Stimulated activated CD4-positive, alpha-beta T cell treated with anti-CD3 and anti-CD28 coated beads, Interleukin-2, amount 100 ng/mL, for 4 hours (primary cell): Measurements from ENCODE around the gene HIPK3.
"Not testable (repeated sequence)": the region's sequence is repeated elsewhere in the genome, so short reads cannot be mapped to it uniquely, and the experiment has no call there.

Source experiments
- DNase-seq: peaks from one replicate; pipeline ENCODE4 v3.0.0-alpha.2; 2020; ENCODE audit warnings: low read depth

HIPK3 gene

GRCh38 chr11:33259869-33260268 lies 2.7 kb downstream of the HIPK3 start:
- DNase-seq, result no peak

DNA sequence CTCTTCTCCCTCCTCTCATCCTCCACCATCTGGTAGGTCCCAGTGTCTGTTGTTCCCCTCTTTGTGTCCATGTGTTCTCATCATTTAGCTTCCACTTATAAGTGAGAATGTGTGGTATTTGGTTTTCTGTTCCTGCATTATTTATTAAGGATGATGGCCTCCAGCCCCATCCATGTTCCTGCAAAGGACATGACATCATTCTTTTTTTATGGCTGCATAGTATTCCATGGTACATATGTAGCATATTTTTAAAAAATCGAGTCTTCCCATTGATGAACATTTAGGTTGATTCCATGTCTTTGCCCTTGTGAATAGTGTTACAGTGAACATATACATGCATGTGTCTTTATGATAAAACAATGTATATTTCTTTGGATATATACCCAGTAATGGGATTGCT lies 4.2 kb downstream of the HIPK3 start:
- not testable (repeated sequence) for DNase-seq

DNA sequence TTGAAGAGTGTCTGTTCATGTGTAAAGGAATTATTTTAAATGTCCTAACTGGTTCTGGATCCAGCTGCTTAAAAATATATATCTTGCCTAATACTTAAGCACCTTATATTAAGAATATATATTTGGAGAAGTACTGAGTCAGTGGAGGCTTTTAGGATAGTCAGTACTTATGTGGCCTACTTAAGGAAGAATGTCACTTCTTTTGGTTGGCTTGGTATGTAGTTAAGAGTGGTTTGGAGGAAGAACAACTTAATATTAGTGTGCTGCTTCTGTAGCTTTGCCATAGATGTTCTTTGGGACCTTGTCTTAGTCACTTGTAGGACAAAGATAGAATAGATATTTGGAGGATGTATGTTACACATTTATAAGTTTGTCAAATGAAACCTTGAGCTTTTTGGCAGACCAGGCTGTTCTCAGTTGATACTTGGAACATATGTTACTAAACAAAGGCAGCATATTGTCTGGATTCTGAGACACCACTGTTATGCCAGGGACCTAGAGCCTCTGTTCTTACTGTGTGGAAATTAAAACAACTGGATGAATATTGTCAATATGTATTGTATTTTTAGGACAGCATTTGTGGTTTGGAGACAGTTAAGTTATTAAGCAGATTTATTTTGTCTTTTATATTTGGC lies 4.9 kb downstream of the HIPK3 start:
- no peak for DNase-seq

GRCh38 chr11:33263549-33263948 lies 6.4 kb downstream of the HIPK3 start:
- no peak for DNase-seq

GRCh38 chr11:33264926-33265325 lies 7.7 kb downstream of the HIPK3 start:
- no peak for DNase-seq

DNA sequence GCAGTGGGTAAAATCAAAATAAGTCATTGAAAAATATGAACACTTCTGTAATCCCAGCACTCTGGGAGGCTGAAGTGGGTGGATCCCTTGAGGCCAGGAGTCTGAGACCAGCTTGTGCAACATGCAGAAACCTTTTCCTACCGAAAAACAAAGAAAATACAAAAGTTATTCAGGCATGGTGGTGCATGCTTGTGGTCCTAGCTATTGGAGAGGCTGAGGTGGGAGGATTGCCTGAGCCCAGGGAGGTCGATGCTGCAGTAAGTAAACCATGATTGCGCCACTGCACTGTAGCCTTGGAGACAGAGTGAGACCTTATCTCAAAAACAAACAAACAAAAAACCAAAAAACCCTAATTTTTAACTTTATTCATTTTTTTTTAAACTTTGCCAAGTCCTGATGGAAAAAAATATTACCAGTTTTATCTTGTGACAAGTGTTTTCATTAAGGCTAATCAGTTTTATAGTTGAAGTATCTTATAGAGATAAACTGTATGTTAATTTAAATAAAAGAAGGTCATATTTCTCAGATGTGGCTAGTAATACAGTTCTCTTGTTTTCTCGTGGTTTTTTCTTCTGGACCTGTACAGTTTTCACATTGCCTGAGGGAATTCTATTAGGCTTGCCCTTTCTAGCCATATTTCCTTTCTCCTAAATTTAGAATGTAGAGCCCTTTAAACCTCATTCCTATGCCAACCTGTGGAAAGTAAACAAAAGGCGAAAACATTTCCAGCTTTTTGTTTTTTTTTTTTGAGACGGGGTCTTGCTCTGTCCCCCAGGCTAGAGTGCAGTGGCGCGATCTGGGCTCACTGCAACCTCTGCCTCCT lies 9.4 kb downstream of the HIPK3 start:
- DNase-seq, result no peak

DNA sequence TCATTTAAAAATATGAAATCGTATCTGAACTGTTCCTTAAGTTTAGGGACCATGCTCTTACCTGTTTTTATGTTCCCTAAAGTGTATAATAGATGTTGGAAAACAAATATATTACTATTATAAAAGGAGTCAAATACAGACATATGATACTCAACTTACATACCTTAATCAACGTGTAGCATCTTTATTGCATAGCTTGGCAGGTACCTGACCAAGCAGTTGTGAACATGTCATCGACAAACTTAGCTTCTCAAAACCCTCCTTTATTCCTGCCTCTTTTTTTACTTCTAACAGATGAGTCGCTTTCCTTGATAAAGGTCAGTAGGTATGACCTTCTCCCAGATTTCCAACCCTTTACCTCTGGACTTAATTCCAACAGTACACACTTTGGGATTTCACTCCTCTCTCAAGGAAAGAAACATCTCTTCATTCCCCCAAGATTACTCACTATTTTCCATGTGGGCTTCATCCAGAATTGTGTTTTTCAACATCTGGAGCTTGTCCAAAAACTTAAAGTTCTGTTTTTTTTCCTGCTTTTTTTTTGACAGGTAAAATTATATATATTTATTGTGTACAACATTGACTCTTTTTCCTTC lies 11.9 kb downstream of the HIPK3 start:
- DNase-seq, result no peak

GRCh38 chr11:33269822-33270221 lies 12.6 kb downstream of the HIPK3 start:
- DNase-seq, result no peak

DNA sequence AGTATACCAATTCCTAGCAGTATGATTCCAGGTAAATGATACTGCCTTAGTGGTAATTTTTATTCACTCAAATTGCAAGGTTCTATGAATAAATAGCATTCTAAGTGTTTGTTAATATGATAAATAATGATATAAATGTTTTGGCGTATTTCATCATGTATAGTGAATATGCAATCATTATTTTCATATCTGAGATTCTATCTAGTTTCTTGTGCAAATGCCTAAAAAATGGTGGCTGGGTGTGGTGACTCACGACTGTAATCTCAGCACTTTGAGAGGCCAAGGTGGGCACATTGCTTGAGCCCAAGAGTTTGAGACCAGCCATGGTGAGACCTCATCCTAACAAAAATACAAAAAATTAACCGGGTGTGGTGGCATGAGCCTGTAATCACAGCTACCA lies 13.9 kb downstream of the HIPK3 start:
- DNase-seq, result no peak

DNA sequence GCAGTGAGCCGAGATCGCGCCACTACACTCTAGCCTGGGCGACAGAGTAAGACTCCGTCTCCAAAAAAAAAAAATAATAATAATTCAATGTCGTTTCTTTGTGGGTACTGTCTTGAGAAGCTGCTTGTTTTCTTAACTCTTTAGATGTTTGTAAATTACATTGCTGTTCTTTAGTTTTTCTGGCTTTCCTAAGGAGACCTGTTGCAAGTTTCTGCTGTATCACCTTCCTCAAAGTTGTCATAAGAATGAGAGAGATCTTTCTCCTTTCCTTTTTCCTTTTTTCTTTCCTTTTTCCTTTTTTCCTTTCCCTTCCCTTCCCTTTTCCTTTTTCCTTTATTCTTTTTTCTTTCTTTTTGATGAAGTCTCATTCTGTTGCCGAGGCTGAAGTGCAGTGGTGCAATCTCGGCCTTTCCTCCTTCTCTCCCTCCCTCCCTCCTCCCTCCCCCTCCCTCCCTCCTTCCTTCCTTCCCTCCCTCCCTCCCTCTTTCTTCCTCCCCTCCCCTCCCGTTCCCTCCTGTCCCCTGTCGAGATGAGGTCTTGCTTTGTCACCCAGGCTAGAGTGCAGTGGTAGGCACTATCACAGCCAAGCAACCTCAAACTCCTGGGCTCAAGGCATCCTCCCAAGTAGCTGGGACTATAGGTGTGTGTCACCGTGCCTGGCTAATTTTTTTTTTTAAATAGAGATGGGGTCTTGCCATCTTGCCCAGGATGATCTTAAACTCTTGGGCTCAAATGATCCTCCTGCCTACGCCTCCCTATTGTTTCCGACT lies 15.3 kb downstream of the HIPK3 start:
- DNase-seq, result no peak

- DNase-seq, result no peak
Measured at GRCh38 chr11:33273656-33274055, 16.5 kb downstream of the HIPK3 start.

GRCh38 chr11:33280411-33280810 lies 23.2 kb downstream of the HIPK3 start:
- DNase-seq, result no peak

- no peak for DNase-seq
Measured at GRCh38 chr11:33281758-33282157, 24.6 kb downstream of the HIPK3 start.

- no peak for DNase-seq
Measured at GRCh38 chr11:33284818-33285217, 27.6 kb downstream of the HIPK3 start.

- no peak for DNase-seq
Measured at GRCh38 chr11:33290319-33290718, 33.1 kb downstream of the HIPK3 start.

DNA sequence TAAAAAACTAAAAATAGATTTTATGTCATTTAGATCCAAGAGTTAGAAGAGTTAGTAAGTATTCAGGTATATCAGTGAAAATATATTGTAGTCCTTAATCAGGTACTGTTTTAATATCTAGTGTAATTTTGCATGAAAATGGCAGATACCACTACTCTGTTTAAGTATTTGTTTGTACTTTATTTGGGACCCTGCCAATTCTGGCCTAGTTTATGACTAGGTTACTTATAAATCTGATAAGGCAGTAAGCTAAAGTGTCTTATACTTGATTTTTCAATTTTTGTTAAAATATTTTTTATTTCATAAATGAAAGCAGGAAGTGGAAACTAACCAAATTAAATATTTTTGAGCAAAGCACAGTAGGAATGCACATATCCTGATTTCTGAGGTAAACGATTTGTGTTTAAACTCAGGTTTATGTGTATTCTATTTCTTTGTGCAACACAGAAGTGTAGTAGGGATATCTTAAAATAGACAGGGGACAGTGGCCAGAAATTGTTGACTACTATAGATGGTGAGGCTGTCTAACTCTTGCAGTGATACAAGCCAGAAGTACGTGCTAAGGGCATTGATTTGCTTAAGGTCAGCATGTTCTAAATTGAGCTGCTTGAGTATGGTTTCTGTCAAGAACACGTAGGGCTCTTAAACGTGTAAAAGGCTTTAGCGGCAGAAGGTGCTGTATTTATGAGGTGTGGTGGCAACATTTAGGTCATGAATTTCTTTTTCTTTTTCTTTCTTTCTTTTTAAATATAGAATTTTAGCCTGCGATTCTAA lies 34.0 kb downstream of the HIPK3 start:
- DNase-seq, result no peak

DNA sequence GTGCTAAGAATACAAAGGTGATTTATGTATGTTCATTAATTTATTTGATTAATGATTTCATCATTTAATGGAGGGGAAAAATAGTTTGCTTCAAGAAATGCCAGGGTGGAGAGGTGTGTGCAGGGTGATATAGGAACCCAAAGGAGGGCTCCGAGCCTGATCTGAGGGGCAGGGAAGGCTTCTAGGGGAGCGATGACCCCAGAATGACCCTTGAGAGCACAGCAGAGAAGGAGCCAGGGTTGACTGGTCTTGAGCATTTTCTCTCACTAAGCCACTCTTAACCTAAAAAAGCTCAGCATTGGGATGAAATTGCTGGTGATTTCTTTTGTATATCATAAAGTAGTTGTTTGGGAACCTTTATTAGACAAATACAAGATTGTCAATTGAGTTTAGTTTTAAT lies 35.1 kb downstream of the HIPK3 start:
- DNase-seq, result no peak

DNA sequence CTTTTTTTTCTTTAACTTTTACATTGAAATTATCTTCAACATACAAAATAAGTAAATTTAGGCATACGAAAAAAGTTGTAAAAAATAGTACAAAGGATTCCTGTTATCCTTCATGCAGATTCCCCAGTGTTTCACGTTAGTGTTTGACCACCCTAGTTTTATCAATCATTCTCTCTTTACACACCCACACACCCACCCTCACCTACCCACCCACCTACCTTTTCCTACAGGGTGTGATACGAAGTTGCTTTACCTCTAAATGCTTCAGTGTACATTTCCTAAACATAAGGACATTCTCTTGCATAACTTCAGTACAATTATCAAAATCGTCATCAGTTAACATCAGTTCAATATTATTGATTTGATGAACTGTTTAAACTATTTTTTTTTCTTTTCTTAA lies 37.0 kb downstream of the HIPK3 start:
- no peak for DNase-seq

- no peak for DNase-seq
Measured at GRCh38 chr11:33294797-33295196, 37.6 kb downstream of the HIPK3 start.

DNA sequence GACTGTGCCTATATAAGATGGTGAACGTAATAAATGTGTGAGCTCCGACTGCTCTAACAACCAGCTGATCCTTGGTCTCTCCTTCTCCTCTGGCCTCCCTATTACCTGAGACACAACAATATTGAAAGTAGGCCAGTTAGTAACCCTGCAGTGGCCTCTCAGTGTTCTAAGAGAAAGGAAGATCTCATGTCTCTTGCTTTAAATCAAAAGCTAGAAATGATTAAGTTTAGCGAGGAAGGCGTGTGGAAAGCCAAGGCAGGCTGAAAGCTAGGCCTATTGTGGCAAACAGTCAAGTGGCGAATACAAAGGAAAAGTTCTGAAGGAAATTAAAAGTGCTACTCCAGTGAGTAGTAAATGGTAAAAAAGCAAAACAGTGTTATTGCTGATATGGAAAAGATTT lies 39.5 kb downstream of the HIPK3 start:
- no peak for DNase-seq

DNA sequence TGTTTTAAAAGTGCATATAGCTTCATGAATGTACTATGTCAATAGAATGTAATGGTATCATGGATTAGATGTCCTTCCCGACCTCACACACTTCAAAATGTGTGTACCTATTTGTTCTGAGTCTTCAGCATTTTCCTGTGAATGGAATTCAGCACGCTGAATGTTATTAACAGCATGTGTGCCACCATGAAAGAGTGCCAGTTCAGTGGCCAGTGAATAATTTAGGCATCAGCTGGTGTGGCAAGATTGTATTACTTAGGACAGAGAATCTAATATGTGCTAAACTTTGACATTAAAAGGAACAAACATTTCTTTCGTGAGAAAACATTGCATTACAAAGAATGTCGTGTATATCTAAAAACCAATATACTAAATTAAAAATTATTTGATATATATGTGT lies 46.4 kb downstream of the HIPK3 start:
- no peak for DNase-seq

DNA sequence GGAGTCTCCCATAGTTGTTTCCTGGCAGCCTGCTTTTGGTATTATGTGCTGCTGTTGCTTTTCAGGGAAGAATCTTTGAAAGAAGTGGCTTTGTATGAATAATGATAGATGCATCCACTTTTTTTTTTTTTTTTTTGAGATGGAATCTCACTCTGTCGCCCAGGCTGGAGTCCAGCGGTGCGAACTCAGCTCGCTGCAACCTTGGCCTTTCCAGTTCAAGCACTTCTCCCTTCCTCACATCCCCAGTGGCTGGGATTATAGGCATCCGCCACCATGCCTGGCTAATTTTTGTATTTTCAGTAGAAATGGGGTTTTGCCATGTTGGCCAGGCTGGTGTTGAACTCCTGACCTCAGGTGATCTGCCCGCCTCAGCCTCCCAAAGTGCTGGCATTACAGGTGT lies 49.6 kb downstream of the HIPK3 start:
- not testable (repeated sequence) for DNase-seq
